NCI-H1105 treated with DMSO at 0.1 percent for 48 hours (cell line): Measurements from ENCODE around the gene CD63.
A peak's percentile ranks its signal among the peaks of the same experiment; 100 is the strongest.
"Not testable (repeated sequence)": the region's sequence is repeated elsewhere in the genome, so short reads cannot be mapped to it uniquely, and the experiment has no call there.

Experiments used
- DNase-seq: peaks from one replicate; lab custom pipeline; 2025; lab: John Stamatoyannopoulos, UW

Gene CD63, protein sequence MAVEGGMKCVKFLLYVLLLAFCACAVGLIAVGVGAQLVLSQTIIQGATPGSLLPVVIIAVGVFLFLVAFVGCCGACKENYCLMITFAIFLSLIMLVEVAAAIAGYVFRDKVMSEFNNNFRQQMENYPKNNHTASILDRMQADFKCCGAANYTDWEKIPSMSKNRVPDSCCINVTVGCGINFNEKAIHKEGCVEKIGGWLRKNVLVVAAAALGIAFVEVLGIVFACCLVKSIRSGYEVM

DNA sequence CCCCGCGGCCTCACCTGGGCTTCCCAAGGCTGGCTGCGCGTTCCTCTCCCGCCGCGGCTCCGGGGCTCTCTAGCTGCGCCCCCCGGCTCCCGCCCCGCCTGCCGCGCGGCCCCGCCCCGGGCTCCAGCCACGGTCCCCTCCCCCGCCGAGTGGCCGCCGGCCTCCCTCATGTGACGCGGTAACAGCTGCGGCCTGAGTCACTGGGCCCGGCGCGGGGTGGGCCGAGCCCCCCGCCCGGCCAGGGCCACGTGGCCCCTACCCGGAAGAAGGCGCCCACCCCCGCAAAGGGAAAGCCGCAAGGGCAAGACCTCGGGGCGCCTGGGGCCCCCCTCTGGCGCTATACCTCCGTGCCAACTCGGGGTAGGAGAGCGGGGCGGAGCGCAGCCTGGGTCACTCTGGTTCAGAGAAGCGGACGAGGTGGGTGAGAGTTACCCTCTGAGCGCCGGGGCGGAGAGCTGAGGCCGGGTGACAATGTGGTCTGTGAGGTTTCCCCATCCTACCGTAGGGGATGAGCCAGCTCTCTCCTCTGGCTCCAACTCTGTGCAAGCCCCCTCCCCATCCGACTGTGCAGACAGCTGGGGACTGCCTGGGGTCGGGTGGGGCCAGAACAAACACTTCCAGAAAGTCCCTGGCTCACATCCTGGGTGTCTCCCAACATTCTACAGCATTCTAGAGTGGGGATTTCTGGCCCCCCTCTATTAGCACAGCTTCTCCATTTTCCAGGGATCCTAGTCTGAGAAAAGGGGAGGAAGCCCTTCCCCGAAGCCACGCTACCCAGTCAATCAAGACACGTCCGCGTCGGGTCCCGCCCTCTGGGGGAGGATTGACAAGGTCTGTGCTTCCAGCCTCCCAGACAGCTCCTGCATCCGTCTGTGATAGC, at the start of gene CD63:
Gene CD63, minus strand, starts transcription at position 71 of the 880 bp plus-strand sequence. CDS start 668 bp downstream, outside the sequence.
- peak; percentile 52 for DNase-seq

GRCh38 chr12:55777856-55778255, 49.0 kb upstream of the CD63 start:
- DNase-seq, result no peak

DNA sequence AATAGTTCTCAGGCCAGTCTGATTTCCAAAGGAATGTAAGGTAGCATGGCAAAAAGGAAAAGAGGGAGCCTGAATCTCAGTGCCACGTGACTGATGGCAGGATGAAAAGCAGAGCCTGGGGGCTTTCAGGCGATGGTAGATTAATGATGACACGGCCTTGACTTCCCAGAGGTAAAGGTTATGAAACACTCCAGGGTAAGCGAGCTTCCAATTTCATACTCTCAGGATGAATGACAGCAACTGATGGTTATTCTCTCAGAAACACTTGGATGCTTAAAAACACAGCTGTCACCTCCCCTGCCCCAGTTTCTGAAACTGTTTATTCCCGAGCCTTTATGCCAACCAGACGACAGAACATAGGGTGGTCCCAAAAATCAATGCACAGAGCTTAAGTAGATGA, 42.9 kb upstream of the CD63 start:
- no peak for DNase-seq

- no peak for DNase-seq
These were observed 38.3 kb upstream of the CD63 start for GRCh38 chr12:55767156-55767555.

DNA sequence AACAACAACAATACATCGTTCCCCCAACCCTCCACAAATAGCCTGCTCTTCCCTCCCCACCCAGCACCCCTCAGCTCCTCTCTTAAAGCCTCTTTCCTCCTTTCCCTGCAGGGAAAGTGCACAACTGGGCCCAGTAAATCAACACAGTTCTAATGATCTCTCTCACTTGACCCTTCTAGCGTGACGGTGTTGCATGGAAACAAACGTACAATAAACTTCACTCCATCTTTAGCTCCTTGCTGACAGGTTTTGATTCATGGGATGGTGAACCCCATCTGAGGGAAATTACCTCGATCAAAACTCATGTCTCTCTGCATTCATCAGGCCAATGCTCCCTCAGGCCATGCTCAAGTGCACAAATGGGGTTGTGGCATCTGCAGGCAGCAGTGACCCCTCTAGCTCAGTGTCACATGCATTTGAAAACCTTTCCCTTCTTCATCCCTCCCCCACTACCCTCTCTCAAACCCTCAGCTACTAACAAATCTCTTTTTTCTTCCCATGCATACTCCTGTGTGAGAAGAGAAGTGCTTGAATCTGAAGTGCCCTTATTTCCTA, 37.0 kb upstream of the CD63 start:
- DNase-seq, result no peak

DNA sequence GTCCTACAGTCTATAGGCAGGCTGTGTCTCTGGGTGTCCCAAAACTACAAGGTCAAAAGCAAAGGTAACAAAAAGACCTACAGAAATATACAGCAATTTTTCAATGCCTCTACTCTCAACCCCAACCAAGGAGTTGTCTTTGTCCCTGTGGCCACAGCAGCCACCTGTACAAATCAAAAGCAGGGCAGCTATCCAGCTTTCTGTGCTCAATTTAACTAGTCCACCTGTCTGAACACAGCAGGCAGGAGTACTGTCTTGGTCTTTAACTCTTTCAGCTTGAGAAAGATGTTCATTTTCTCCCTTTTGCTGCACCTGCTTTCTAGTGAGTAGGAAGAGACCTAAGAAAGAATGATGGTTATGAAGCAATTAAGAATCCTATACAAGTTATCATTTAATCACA, 33.8 kb upstream of the CD63 start:
- no peak for DNase-seq

- no peak for DNase-seq
These were observed 31.9 kb upstream of the CD63 start for GRCh38 chr12:55760663-55761062.

DNA sequence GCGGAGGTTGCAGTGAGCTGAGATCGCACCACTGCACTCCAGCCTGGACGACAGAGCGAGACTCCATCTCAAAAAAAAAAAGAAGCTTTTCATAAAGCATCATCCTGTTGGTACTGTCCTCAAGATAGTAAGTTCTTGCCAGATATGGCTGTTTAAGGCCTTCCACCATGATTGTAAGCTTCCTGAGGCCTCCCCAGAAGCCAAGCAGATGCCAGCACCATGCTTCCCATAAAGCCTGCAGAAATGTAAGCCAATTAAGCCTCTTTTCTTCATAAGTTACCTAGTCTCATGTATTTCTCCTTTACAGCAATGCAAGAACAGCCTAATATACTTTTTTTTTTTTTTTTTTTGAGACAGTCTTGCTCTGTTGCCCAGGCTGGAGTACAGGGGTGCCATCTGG, 29.8 kb upstream of the CD63 start:
- not testable (repeated sequence) for DNase-seq

DNA sequence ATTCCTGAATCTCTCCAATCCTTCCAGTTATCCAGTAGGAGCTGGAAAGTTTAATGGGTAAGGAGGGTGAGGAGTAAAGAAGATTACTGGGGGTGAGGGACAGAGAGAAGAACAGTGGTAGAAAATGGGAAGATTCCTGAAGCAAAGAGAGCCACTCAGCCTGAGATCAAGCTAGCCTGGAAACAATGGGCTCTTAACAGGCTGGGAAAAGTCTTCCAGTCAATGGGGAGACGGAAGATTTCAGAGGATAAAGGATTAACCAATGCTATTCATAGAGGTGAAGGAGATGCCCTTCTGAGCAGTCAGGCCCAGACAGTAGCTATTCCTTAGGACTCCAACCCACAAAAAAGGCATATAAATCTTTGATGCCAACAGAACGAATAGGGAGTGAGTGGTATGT, 28.9 kb upstream of the CD63 start:
- no peak for DNase-seq

DNA sequence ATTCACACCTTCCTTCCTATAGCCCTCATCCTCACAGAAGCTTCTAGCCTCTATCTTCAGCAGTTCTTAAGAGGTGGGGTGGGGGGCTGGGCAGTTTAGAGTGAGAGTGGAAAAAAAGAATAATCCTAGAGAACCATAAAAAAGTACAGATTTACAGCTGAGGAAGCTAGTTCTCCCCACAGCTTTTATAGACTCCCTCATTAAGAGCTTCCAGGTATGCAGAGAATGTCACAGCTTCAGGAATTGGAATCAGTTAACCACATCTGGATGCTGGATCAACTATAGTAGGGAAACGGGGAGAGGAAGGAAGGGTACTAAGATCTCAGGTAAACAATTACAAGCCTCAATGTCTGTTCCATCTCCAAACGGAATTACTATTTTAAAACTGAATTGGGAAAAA, 26.4 kb upstream of the CD63 start:
- no peak for DNase-seq

- no peak for DNase-seq
These were observed 19.6 kb upstream of the CD63 start for GRCh38 chr12:55748230-55748993.

- no peak for DNase-seq
These were observed 18.1 kb upstream of the CD63 start for GRCh38 chr12:55746913-55747231.

DNA sequence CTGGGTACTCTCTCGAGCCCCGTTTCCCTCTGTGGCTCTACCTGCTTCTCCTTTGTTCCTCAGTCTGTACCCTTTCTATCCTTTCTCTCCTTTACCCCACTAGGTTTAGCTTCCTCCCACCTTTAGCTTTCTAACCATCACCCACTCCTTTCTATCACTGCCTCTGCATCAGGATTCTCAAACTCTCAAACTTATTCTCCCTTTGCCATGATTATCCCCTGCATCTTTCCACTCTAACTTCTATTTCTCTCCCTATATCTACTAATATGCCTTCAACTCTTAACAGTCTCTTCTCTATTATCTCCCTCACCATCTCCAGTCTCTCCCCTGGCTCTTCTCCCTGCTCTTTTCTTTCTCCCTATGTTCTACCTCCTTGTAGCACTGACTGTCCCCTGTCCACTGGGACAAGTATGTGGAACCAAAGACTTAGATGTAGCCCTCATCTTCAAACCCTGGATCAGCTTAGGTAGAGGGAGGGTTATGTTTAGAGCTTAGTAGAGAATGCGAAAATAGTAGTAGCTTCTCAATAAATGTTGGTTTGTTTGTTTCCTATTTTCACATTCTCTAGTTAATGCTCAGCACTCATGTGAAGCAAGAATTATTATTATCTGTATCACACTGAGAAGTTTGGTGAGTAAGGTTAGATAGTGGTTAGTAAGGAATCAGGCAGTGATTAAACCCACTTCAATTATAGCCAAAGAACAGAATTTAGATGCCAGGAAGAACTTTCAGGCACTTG, 17.5 kb upstream of the CD63 start:
- DNase-seq, result no peak

GRCh38 chr12:55745361-55746173, 16.8 kb upstream of the CD63 start:
- peak; percentile 32 for DNase-seq

DNA sequence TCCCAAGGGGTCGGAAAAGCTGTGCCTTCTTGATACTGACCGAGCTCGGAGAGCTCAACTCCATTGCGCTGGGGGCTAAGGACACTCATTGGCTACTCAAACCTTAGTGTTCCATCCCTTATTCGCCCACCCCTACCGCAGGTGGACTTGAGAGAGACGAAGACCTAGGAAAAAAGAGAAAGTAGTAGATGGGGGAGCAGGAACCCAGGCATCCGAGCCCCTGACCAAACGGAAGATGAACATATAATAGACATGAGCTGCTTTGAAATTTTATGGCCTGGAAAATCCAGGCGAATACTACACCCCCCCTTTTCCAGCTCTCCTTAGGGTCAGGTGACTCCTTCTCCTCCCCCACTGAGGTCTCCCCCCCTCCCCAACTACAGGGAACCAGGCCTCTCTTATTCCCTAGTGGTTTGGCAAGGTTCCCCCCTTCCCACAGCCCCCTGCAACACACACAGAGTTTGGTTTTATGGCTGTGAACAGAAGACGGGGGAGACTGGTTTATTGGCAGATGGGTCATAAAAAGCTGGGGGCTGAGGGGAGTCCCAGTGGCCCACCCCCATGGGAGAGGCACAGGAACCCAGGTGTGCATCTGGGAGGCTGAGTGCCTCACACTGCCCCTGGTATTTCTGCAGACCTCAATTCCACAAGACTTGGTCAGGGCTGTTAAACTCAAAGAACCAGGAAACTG, 15.7 kb upstream of the CD63 start:
- DNase-seq, result no peak

DNA sequence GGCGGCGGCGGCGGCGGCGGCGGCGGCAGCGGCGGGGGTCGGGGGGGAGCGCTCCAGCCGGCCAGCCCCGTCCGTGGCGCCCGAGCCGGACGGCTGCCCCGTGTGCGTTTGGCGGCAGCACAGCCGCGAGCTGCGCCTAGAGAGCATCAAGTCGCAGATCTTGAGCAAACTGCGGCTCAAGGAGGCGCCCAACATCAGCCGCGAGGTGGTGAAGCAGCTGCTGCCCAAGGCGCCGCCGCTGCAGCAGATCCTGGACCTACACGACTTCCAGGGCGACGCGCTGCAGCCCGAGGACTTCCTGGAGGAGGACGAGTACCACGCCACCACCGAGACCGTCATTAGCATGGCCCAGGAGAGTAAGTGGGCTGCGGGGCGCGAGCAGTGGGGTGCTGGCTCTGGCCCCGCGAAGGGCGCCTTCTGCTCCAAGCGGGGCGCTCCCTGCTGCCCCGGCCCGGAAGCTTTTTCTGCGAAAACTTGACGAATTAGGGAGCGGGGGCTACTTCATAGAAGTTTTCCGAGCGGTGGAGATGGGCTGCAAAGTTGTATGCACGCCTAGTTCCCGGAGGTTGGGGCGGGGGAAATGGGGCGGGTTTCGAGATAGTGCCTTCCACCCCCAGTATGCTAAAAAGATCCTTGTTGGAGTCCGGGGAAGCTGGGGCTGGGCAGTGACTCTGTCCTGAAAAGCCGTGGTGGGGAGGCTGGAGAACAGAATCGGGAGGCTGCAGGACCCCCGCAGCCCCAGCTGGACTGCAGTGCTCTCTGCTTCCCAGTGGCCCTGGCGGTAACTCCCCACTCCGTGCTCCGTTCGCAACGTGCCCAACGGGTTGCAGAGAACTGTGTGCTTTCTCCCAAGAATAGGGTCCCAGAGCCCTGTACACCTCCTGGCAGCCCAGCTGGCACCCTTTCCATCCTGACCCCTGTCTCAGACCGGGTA, 14.9 kb upstream of the CD63 start:
- no peak for DNase-seq

DNA sequence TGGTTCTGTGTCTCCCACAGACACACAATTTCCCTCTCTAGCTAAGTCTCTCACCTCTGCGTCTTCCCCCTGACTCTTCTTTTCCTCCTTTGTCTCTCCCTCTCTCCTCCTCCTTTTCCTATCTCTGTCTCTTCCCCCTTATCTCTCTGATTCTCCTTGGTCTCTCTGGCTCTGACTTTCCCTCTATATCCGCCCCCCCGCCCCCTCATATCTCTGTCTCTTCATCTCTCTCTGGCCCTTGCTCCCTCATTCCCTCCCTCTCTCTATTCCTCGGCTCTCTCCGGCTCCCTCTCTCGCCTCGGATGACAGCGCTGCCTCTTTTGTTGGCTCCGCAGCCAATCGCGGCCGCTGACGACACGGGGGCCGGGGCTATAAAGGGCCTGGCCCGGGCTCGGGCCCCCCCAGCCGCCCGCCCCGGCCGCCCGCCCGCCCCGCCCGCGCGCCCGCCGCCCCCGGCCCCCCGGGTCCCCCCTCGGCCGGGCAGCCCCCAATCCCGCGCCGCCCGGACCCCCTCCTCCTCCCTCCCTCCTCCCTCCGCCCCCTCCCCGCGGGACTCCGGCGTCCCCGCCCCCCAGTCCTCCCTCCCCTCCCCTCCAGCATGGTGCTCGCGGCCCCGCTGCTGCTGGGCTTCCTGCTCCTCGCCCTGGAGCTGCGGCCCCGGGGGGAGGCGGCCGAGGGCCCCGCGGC, 14.1 kb upstream of the CD63 start, which contains the start of gene GDF11:
Gene GDF11, plus strand, starts transcription at position 404 of the 687 bp plus-strand sequence. Its CDS starts 195 bp downstream, at position 599.
- DNase-seq, result peak; percentile 55

GRCh38 chr12:55741931-55742680, 13.3 kb upstream of the CD63 start:
- no peak for DNase-seq
